Measurements from ENCODE around the gene ADAMTSL3. TPM values are rescaled to one million over a fixed set of nuclear protein-coding genes. Genes with fewer than 3 reads are reported as not detected.
A peak's percentile ranks its signal among the peaks of the same experiment; 100 is the strongest.
"Not testable (repeated sequence)": the region's sequence is repeated elsewhere in the genome, so short reads cannot be mapped to it uniquely, and the experiment has no call there.

ADAMTSL3 gene
- total RNA-seq, 1 donor from 2014 or later = 20.7 TPM

GRCh38 chr15:83697716-83698115 lies 43.8 kb downstream of the ADAMTSL3 start:
- peak; percentile 58 for DNase-seq (ENCODE audit: low read depth)

GRCh38 chr15:83698294-83698693 lies 44.4 kb downstream of the ADAMTSL3 start:
- peak; percentile 53 for DNase-seq (ENCODE audit: low read depth)

- DNase-seq (ENCODE audit: low read depth) = peak; percentile 19
These were observed 45.1 kb downstream of the ADAMTSL3 start for GRCh38 chr15:83699028-83699427.

DNA sequence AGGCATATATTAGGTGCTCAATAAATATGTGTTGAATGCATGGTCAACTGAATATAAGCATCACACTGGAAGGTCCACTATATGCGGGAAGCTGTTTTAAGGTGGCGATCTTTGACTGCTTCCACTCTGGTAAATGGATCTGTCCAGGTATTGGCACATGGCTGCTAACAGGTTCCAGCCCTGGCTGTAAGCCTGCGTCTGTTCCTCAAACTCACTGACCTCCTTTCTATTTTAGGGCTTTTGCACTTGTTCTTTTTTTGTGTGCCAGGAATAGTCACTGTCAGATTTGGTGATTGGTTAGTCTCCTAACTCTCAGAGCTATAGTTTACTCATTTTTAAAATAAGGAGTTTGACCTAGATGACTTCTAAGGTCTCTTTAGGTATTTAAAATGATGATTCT lies 46.2 kb downstream of the ADAMTSL3 start:
- no peak for DNase-seq (ENCODE audit: low read depth)

GRCh38 chr15:83702314-83702713 lies 48.4 kb downstream of the ADAMTSL3 start:
- not testable (repeated sequence) for DNase-seq (ENCODE audit: low read depth)

DNA sequence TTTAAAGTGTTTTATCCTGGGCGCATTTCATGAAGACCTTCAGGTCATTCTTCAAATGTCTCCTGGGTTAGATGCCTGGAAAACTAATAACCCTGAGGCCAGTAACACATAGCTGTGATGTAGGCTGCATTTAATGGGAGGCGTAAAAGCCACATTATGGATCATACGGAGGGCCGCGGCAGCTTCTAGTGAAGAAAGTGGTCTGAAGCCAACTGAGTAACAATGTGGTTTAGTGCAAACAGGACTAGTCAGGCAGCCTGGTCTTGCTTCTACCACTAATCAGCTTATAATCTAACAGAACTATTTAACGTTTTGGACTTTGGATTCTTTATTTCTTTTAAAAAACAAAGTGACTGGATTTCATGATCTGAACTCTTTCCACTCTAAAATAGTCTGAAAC lies 54.4 kb downstream of the ADAMTSL3 start:
- DNase-seq (ENCODE audit: low read depth) = no peak

GRCh38 chr15:83709241-83709640 lies 55.3 kb downstream of the ADAMTSL3 start:
- DNase-seq (ENCODE audit: low read depth) = peak; percentile 79

GRCh38 chr15:83709811-83710210 lies 55.9 kb downstream of the ADAMTSL3 start:
- DNase-seq (ENCODE audit: low read depth) = no peak

DNA sequence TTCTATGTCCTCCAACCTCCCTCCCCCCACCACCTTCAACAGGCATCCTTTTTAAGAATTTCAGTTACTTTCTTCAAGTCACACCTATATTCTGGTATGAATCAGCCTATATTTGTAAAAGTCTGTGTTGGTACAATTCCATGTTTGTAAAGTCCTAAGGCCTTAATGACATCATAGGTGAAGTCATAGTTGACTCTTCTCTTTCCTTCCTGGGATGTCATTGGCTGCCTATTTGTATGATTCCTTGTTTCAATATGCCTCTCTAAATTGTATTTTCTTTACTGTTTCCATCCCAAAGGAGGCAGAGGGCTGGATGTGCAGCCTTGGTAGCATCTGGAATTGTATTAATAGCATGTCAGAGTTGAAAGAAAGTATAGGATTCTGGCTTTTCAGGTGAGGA lies 56.5 kb downstream of the ADAMTSL3 start:
- no peak for DNase-seq (ENCODE audit: low read depth)

- DNase-seq (ENCODE audit: low read depth) = no peak
These were observed 57.3 kb downstream of the ADAMTSL3 start for GRCh38 chr15:83711236-83711635.

GRCh38 chr15:83713242-83713641 lies 59.3 kb downstream of the ADAMTSL3 start:
- DNase-seq (ENCODE audit: low read depth) = no peak

DNA sequence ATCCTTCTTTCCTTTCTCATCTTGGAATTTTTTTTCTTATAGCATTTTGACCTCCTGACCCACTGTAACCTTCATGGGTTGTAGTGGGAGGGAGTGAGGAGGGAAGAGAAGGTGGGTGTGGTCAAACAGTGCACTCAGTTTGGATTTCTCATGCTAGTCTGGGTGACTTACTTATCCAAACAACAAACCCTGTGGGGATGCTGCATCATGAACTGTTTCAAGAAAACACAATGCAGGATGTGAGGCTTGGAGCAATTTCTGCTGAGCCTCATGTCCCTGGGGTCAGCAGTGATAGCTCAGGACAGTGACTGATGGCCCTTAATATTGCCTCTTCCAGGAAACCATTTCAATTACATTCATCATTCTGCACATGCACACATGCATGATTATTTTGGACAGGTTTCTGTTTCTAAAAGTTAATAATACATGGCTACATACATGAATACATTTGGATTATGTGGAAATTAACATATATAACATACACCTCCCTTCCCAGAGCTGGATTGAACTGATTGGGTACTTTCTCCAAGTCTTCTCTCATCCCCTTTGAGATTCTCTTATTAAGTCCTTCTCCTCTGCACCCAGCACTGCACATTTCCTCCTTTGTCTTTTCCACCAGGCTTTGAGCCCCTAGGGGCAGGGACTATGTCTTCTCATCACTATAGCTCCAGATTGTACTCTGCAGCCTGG lies 61.2 kb downstream of the ADAMTSL3 start:
- no peak for DNase-seq (ENCODE audit: low read depth)

DNA sequence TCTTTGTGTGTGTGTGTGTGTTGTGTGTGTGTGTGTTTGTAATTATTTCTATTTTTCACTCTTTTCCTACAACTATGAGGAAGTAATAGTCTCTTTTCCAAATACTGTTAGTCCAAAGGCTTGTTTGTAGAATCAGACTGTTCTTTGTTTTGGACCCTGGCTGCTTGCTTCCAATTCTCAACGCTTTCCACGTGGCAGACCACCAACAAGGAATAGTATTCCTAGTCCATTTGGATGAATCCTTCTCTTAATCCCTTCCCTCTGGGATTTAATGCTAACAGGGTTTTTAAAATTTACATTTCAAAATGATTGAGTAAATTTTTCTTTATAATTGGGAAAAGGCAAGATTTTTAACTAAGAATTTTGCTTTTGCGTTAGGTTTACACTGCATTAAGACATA lies 62.7 kb downstream of the ADAMTSL3 start:
- no peak for DNase-seq (ENCODE audit: low read depth)

DNA sequence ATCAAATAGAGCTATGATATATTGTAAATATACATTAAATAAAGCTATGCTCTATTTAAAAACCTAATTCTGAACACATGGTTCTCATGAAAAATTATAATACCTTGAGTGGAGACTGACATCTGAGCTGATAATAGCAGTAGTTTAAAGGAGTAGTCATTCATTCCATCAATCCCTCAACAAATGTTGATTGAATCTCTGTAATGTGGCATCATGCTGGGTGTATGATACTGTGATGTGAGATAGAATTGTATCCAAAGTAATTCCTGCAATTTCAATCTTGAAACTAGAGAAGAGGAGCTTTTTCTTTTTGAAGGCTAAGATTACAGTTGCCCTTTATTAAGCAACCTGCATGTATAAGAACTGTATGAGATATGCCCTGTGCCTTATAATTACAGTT lies 63.1 kb downstream of the ADAMTSL3 start:
- DNase-seq (ENCODE audit: low read depth) = no peak

GRCh38 chr15:83720468-83720867 lies 66.5 kb downstream of the ADAMTSL3 start:
- peak; percentile 70 for DNase-seq (ENCODE audit: low read depth)

DNA sequence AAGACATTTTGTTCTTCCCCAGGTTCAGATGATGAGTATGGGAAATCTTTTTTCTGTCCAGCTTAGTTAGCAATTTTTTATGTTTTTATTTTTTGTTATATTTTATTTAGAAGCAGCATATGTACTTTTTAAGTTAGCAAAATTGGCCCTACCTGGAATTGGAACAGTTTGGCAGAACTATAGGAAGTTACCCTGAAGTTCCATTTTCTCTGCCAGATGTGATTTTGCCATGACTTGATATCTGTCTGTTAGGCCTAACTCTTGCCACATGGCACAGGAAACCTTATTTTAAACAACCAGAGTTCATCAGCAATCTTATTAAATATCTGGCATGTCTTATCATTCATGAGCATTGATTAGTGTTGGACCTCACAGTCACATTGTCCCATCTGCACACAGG lies 67.1 kb downstream of the ADAMTSL3 start:
- DNase-seq (ENCODE audit: low read depth) = no peak

DNA sequence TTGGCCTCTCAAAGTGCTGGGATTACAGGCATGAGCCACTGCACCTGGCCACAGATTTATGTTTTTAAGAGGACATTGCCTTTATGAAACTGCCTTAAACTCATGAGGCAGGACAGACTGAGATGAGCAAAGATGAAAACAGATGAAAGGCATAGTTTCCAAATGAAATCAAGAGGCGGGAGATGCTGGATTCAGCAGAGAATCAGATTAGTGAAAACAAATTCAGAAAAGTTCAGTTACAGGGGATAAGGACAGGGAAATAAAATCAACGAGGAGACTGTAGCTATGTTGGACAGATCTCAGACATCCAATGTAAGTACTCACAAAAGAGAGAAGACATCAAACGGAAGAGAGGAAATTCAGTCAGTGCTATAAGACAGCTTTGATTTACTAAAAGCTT lies 68.1 kb downstream of the ADAMTSL3 start:
- no peak for DNase-seq (ENCODE audit: low read depth)

DNA sequence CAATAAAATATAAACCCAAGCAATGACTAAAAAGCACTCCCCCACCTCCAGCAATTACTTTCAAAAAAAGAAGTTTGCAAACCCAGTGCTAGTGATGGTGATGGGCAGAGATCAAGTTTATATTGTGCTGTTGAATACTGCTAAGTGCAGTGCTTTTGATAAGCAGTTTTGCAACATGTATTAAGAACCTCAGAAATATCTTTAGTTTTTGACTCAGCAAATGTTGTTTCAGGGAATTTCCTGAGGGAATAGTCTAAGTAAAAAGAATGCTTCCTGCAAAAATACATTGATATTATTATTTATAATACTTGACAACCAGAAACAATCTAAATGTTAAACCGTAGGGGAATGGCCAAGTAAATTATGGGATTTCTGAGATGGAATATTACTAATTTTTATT lies 69.3 kb downstream of the ADAMTSL3 start:
- DNase-seq (ENCODE audit: low read depth) = no peak

DNA sequence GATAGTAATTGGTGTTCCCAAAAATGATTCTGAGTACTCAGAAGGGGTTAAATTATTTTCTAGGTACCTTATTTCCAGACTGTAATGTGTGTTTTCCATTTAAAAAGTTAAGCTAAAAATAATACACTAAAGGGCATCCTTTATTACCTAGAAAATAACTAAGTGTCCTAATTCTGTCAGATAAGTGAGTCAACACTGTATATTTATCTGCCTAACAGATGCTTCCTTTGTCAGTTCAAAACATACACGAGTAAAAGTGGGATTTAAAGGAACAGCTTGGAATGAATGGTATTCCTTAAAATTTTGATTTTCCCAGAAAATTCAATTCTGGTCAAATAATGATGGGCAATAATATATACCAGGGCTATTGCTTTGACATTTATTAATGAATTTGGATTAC lies 78.3 kb downstream of the ADAMTSL3 start:
- no peak for DNase-seq (ENCODE audit: low read depth)

GRCh38 chr15:83732770-83733169 lies 78.8 kb downstream of the ADAMTSL3 start:
- DNase-seq (ENCODE audit: low read depth) = no peak

DNA sequence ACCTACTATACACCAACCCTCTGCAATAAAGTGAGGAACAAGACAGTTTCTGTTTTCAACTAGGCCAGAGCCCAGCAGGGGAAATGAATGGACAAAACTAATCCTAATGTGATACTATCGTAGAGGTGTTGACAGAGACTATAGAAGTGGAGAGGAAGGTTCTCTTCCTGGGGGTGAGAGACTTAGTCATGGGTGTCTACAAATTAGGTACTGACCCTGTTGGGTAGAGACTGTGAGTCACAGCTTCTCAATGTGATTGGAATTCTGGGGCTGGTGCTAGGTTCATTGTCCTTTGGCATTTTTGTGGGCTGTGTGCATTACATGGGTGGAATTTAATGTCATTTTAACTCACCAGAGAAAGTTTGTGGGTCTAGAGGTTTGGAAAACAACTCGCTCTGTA lies 79.3 kb downstream of the ADAMTSL3 start:
- DNase-seq (ENCODE audit: low read depth) = peak; percentile 99

DNA sequence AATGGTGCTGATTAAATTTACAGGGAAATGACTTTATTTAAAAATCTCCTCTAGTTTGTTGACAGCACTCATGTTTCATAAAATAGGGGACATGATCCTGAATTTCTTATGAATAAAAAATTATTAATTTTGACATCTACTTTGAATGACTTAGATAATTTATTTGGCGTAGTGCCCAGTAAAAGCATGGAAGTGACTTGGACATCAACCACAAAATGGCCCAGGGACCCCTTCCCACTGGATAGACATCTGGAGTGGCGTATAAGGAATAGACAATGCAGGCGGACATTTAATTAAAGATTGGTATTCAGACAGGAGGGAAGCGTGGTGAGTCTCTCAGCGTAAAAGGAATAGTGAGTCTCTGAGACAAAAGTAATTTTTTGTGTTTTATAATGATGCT lies 79.8 kb downstream of the ADAMTSL3 start:
- no peak for DNase-seq (ENCODE audit: low read depth)

GRCh38 chr15:83734487-83734886 lies 80.6 kb downstream of the ADAMTSL3 start:
- DNase-seq (ENCODE audit: low read depth) = peak; percentile 40

DNA sequence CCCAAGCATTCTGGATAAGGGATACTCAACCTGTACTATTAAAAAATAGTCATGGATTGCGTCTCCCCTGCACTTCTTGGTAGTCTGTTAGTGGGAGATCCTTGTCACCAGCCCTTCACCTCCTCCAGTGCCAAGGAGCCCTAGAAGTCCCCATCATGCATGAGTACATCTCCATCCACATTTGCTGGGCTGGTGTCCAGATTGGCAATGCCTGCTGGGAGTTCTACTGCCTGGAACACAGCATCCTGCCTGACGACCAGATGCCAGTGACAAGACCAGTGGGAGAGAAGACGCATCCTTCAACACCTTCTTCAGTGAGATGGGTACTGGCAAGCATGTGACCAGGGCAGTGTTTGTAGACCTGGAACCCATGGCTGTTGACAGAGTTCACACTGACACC lies 85.7 kb downstream of the ADAMTSL3 start:
- peak; percentile 23 for DNase-seq (ENCODE audit: low read depth)

Measured in renal cortical epithelial cell (primary cell).